BLaER1 treated with 17β-estradiol and CSF1 and Interleukin-3, amounts not matched to agents 10 nM and 100 nM (cell line): Measurements from ENCODE around the gene RSPH1.

Experiments used
- H3K27ac ChIP-seq, 11 experiments: shearing (Covaris generic); formaldehyde crosslinking; 2 replicates each; pipeline ENCODE4 v1.8.1; 2022
- H3K27me3 ChIP-seq, 11 experiments: shearing (Covaris generic); formaldehyde crosslinking; 2 replicates each; pipeline ENCODE4 v1.8.1; 2022
- H3K36me3 ChIP-seq, 11 experiments: shearing (Covaris generic); formaldehyde crosslinking; 2 replicates each; pipeline ENCODE4 v1.8.1; 2022
- H3K4me1 ChIP-seq, 10 experiments: shearing (Covaris generic); formaldehyde crosslinking; 2 replicates each; pipeline ENCODE4 v1.8.1; 2022
- H3K4me2 ChIP-seq, 11 experiments: shearing (Covaris generic); formaldehyde crosslinking; 2 replicates each; pipeline ENCODE4 v1.8.1; 2022
- H3K4me3 ChIP-seq, 10 experiments: shearing (Covaris generic); formaldehyde crosslinking; 2 replicates each; pipeline ENCODE4 v1.8.1; 2022
- H3K9ac ChIP-seq, 11 experiments: shearing (Covaris generic); formaldehyde crosslinking; 2 replicates each; pipeline ENCODE4 v1.8.1; 2022
- H3K9me3 ChIP-seq, 11 experiments: shearing (Covaris generic); formaldehyde crosslinking; replicated peaks in 1 of 11; 2 replicates each; pipeline ENCODE4 v1.8.1; 2022
- H4K20me1 ChIP-seq, 11 experiments: shearing (Covaris generic); formaldehyde crosslinking; 2 replicates each; pipeline ENCODE4 v1.8.1; 2022
- Cebpa-rat ChIP-seq, 11 experiments: shearing (Covaris generic); IDR thresholded peaks; 2 replicates each; pipeline ENCODE4 v1.8.1; 2022

Gene RSPH1

DNA sequence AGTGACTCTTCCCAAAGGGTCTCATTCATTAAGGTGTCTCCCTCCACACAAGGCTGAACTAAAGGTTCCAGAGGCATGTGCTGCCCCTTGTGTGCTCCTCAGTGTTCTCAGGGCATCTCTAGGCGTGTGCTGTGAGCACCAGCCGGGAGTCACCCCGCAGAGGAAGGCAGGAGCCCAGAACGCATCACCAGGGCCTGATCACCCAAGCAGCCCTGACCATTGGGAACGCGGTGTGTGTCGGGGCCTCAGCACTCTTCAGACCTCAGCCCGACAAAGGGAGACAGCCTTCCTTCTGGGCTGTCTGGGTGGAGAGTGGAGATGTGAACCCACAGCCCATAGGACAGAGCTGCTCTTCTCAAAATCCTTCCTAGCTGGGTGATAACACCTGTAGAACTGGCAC, 26.7 kb upstream of the RSPH1 start:
- Histone ChIP-seq H3K27me3 (0 out of 22 replicates have a peak, but pooled peaks cover 0 to 4% (median 0%) of the 10 kb centered on the region in 11 experiments), H3K9ac (no peak overlapping the region), H4K20me1 (peaks cover 0 to 5% (median 0%) of the 10 kb centered on the region in 11 experiments; a peak in 1 of 22 replicates), H3K36me3 (peaks cover 12 to 54% (median 38%) of the 10 kb centered on the region in 11 experiments; a peak in 20 of 22 replicates), H3K4me2 (peak overlapping the region in 9 of 11 experiments; percentile 84 to 98 (median 95); a peak in 17 of 22 replicates), H3K27ac (no peak overlapping the region; a peak in 1 of 22 replicates), H3K9me3 (no peaks in the 10 kb centered on the region), H3K4me1 (peaks cover 42 to 79% (median 67%) of the 10 kb centered on the region in 10 experiments), H3K4me3 (no peak overlapping the region)
- no peak for TF ChIP-seq Cebpa-rat (IDR thresholded peaks at IDR 0.05)

DNA sequence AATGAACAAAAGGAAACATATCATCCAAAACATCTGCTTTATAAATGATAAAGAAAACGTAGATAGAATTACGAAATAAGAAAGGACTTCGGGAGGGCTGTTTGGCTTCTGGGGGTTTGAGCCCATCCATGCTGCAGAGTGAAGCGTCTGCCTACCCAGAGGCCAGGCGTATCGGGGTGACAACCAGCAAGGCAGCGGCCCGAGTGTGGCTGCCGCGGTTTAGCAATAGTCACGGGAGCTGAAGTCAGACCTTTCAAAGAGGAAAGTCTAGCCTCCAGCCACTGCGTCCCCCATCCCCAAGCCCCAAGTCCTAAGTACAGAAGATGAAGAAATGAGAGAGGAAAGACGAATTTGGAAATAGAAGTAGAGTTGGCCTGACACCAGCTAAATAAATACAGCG, 26.2 kb upstream of the RSPH1 start:
- Histone ChIP-seq H3K36me3 (peaks cover 12 to 58% (median 38%) of the 10 kb centered on the region in 11 experiments; a peak in 20 of 22 replicates), H3K9ac (no peak overlapping the region), H3K27ac (no peak overlapping the region), H4K20me1 (peaks cover 0 to 9% (median 0%) of the 10 kb centered on the region in 11 experiments; a peak in 1 of 22 replicates), H3K4me1 (peaks cover 37 to 79% (median 64%) of the 10 kb centered on the region in 10 experiments), H3K9me3 (no peaks in the 10 kb centered on the region), H3K4me3 (no peak overlapping the region), H3K4me2 (peak overlapping the region in 8 of 11 experiments; percentile 84 to 98 (median 94); a peak in 13 of 22 replicates), H3K27me3 (0 out of 22 replicates have a peak, but pooled peaks cover 0 to 4% (median 0%) of the 10 kb centered on the region in 11 experiments)
- TF ChIP-seq Cebpa-rat (IDR thresholded peaks at IDR 0.05): no peak

DNA sequence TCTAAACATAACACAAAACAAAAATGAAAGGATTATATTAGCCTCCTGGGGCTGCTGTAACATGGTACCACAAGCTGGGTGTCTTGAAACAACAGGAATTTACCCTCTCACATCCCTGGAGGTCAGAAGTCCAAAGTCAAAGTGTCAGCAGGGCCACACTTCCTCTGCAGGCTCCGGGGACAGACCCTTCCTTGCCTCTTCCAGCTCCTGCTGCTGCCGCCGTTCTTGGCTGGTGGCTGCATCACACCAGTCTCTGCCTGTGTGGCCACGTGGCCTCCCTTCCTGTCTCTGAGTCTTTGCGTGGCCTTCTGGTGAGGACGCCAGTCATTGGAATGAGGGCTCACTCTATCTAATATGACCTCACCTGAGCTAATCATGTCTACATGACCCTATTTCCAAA, 25.8 kb upstream of the RSPH1 start:
- Histone ChIP-seq H3K4me1 (peaks cover 33 to 78% (median 62%) of the 10 kb centered on the region in 10 experiments), H3K9ac (no peak overlapping the region), H3K27ac (no peak overlapping the region), H4K20me1 (peaks cover 0 to 14% (median 0%) of the 10 kb centered on the region in 11 experiments; a peak in 1 of 22 replicates), H3K4me2 (peak overlapping the region in 4 of 11 experiments; percentile 11 to 96 (median 91); a peak in 5 of 22 replicates), H3K27me3 (no peaks in the 10 kb centered on the region), H3K9me3 (no peaks in the 10 kb centered on the region), H3K4me3 (no peak overlapping the region), H3K36me3 (peaks cover 12 to 58% (median 38%) of the 10 kb centered on the region in 11 experiments; a peak in 20 of 22 replicates)
- no peak for TF ChIP-seq Cebpa-rat (IDR thresholded peaks at IDR 0.05)

DNA sequence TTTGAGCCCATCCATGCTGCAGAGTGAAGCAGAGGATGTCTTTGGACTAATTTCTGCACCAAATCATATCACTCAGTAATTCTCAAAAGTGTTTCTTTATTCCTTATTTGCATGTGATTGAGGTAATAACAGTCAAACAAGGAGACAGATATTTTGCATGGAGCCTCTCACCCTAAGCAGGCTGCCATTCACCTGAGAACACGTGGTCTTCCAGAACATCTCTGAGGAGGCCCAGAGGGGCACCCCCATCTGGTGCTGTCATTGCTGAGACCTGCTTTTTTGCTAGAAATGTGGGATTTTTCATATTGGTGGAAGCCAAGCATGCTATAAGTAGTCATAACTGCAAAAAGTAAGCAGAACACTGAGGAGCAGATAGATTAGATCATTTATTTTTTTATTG, 25.4 kb upstream of the RSPH1 start:
- Histone ChIP-seq H3K9me3 (no peaks in the 10 kb centered on the region), H3K9ac (no peak overlapping the region), H3K36me3 (peaks cover 12 to 58% (median 38%) of the 10 kb centered on the region in 11 experiments; a peak in 20 of 22 replicates), H3K4me3 (no peak overlapping the region), H3K4me1 (peaks cover 31 to 78% (median 62%) of the 10 kb centered on the region in 10 experiments), H4K20me1 (peaks cover 0 to 16% (median 0%) of the 10 kb centered on the region in 11 experiments; a peak in 1 of 22 replicates), H3K27ac (no peak overlapping the region), H3K4me2 (peak overlapping the region in 4 of 11 experiments; percentile 11 to 96 (median 91); a peak in 4 of 22 replicates), H3K27me3 (no peaks in the 10 kb centered on the region)
- no peak for TF ChIP-seq Cebpa-rat (IDR thresholded peaks at IDR 0.05)

DNA sequence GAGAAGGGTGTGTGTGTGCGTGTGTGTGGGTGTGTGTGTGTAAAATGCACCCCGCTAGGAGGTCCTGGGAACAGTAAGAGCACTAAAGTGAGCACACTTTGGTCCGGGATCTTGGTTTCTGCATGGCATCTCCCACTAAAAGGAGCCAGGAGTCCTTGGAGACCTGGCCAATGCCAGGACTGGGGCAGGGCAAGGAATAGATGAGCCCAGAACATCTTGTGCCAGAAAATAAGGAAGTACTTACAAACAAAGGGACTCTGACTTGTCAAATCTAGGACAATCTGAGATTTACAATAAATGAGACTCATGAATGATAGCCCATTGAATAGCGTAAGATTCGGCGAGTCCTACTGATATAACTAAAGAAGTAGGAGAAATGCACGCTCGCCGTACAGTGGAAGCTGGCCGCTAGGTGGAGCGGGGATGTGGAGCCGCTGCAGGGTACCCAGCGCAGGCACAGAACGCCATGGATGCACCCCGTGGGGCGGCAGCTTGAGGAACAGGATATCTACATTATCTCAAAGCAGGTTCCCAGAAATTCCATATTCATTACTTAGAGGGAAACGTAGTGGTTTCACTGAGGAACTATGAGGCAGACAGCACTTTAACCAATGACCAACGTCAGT, 24.7 kb upstream of the RSPH1 start:
- H3K27me3 ChIP-seq: no peaks in the 10 kb centered on the region
- peaks cover 0 to 22% (median 0%) of the 10 kb centered on the region in 11 experiments; a peak in 4 of 22 replicates for H4K20me1 ChIP-seq
- H3K36me3 ChIP-seq: peaks cover 12 to 58% (median 38%) of the 10 kb centered on the region in 11 experiments; a peak in 20 of 22 replicates
- H3K4me1 ChIP-seq: peaks cover 29 to 78% (median 62%) of the 10 kb centered on the region in 10 experiments
- H3K9ac ChIP-seq: no peak overlapping the region
- no peak overlapping the region for H3K27ac ChIP-seq
- H3K4me2 ChIP-seq: peak overlapping the region in 2 of 11 experiments; percentile 11 to 38; a peak in 5 of 22 replicates
- no peak for TF ChIP-seq Cebpa-rat (IDR thresholded peaks at IDR 0.05)
- no peak overlapping the region for H3K4me3 ChIP-seq
- no peaks in the 10 kb centered on the region for H3K9me3 ChIP-seq

- Histone ChIP-seq H3K27me3 (no peaks in the 10 kb centered on the region), H3K36me3 (peaks cover 12 to 58% (median 38%) of the 10 kb centered on the region in 11 experiments; a peak in 20 of 22 replicates), H3K4me3 (no peak overlapping the region), H3K27ac (no peak overlapping the region), H3K9ac (no peak overlapping the region), H4K20me1 (peaks cover 0 to 24% (median 0%) of the 10 kb centered on the region in 11 experiments; a peak in 4 of 22 replicates), H3K9me3 (no peaks in the 10 kb centered on the region), H3K4me1 (peaks cover 20 to 70% (median 56%) of the 10 kb centered on the region in 10 experiments), H3K4me2 (no peak overlapping the region)
- TF ChIP-seq Cebpa-rat (IDR thresholded peaks at IDR 0.05): no peak
Observed at GRCh38 chr21:42518626-42519025, 22.6 kb upstream of the RSPH1 start.

GRCh38 chr21:42518215-42518614, 22.2 kb upstream of the RSPH1 start:
- peaks cover 17 to 68% (median 54%) of the 10 kb centered on the region in 10 experiments for H3K4me1 ChIP-seq
- no peak overlapping the region for H3K27ac ChIP-seq
- peaks cover 12 to 58% (median 38%) of the 10 kb centered on the region in 11 experiments; a peak in 20 of 22 replicates for H3K36me3 ChIP-seq
- TF ChIP-seq Cebpa-rat (IDR thresholded peaks at IDR 0.05): no peak
- no peak overlapping the region for H3K9ac ChIP-seq
- no peaks in the 10 kb centered on the region for H3K9me3 ChIP-seq
- no peak overlapping the region for H3K4me3 ChIP-seq
- H3K4me2 ChIP-seq: no peak overlapping the region
- H4K20me1 ChIP-seq: peaks cover 0 to 24% (median 0%) of the 10 kb centered on the region in 11 experiments; a peak in 3 of 22 replicates
- H3K27me3 ChIP-seq: 0 out of 22 replicates have a peak, but pooled peaks cover 0 to 2% (median 0%) of the 10 kb centered on the region in 11 experiments

DNA sequence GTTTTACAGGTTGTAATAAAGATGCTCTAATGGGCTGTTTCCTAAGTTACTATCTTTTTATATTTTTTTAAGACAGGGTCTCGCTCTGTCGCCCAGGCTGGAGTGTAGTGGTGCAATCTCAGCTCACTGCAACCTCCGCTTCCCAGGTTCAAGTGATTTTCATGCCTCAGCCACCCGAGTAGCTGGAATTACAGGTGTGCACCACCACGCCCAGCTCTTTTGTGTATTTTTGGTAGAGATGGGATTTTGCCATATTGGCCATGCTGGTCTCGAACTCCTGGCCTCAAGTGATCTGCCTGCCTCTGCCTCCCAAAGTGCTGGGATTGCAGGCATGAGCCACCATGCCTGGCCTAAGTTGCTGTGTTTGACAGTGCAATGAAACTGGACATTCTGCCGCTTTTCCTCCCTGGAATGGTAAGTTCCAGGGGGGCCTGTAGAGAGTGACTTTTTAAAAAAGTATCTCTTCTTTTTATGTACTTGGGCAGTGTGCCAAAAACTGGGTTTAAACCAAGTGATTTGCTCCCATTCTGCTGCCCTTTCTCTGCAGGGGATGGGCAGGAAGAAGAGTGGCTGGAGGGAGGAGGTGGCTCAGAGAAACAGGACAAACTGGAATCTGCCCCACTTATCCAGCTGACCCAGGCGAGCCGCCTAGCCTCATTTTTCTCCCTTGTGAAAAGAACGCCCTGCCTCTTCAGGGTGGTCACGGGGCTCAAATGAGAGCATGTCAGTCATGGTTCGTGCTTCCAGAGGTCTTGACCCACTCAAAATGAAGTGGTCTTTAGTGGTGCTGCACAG, 19.9 kb upstream of the RSPH1 start:
- Histone ChIP-seq H3K4me1 (peaks cover 17 to 56% (median 44%) of the 10 kb centered on the region in 10 experiments), H3K4me3 (peak overlapping the region in 2 of 10 experiments; percentile 3 to 85; a peak in 2 of 20 replicates)

More for the DNA sequence above, 19.9 kb upstream of the RSPH1 start:
- peaks cover 0 to 11% (median 0%) of the 10 kb centered on the region in 11 experiments; a peak in 2 of 22 replicates for H3K27me3 ChIP-seq
- H3K9me3 ChIP-seq: no peaks in the 10 kb centered on the region
- H3K27ac ChIP-seq: no peak overlapping the region
- H4K20me1 ChIP-seq: peaks cover 0 to 24% (median 0%) of the 10 kb centered on the region in 11 experiments; a peak in 3 of 22 replicates
- TF ChIP-seq Cebpa-rat (IDR thresholded peaks at IDR 0.05): no peak
- H3K36me3 ChIP-seq: peaks cover 9 to 38% (median 23%) of the 10 kb centered on the region in 11 experiments; a peak in 20 of 22 replicates
- H3K4me2 ChIP-seq: peak overlapping the region; percentile 84 to 99 (median 94); a peak in 21 of 22 replicates
- H3K9ac ChIP-seq: peak overlapping the region in 4 of 11 experiments; percentile 15 to 86 (median 68); a peak in 5 of 22 replicates
